HG03097 (cell line): ENCODE measurements around the gene EXOSC10.
"Not testable (repeated sequence)": the region's sequence is repeated elsewhere in the genome, so short reads cannot be mapped to it uniquely, and the experiment has no call there.

Experiments used
- ATAC-seq: cut with Tn5 transposase; IDR thresholded peaks from one replicate; pipeline ENCODE4 v1.9.1; 2021; ENCODE audit not compliant: unreplicated experiment, low FRiP score

Gene EXOSC10

GRCh38 chr1:11045428-11046269, 54.0 kb downstream of the EXOSC10 start:
- ATAC-seq, result no peak

DNA sequence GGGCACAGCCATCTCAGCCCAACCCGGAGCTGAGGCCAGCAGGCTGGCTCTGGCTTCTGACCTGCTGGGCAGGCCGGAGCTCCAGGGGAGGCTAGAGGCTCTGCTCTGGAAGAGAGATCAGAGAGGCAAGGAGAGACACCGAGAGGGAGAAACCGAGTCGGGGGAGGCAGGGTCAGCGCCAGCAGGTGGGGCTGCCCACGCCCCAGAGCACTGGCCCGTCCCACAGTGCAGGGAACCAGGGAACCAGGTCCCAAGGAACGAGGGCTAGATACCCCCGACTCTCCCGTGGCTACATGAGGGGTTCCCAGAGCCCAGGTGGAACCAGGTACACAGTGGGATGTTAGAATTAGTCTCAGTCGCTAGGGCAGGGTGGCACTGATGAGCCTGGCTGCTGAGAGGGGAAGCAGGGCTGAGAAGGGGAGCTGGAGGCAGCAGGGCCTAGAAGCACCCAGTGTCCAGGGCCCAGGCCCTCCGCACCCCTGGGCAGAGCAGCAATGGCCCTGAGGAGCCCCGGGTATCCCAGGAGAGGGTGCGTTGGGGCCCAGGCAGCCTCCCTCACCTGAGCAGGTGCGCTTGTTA, 54.7 kb downstream of the EXOSC10 start:
- no peak for ATAC-seq

- ATAC-seq, result no peak
Measured at GRCh38 chr1:11044086-11044848, 55.4 kb downstream of the EXOSC10 start.

DNA sequence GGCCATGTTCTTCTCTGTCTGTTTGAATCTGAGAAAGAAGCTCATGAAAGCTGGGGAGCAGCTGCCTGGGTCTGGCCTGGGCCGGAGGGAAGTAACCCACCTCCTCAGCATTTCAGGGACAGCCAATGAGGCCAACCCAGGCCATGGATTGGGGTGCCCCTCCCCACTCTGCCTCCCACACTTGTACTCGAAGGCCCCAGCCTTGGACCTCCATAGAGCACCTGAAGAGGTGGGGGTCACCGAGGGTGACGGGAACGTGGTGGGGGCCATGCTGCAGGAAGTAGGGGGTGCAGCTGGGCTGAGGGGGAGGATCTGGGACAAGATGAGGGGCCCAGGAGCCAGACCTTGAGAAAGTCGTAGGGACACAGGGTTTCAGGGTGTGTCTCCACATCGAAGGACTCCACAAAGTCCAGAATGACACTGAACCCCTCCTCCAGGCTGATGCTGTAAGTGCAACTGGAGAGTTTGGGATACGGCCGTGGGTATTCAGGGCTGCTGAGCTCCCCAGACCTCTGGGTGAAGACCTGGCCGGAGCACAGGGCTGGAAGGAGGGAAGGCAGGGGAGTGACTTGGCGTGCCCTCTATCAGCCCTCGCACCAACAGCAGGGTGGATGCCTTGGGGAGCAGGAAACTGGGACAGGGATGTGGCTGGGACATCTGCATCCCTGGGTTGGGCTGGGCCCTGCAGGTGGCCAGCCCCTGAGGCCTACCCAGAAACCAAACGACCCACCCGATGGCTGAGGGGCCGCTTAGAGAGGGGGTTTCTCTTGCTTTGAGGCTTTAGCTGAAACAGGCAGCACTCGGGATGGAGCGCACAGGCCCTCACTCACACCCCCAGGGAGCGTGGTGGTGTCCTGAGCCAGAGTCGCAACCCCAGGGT, 56.4 kb downstream of the EXOSC10 start:
- no peak for ATAC-seq

GRCh38 chr1:11042065-11042464, 57.6 kb downstream of the EXOSC10 start:
- ATAC-seq, result no peak

GRCh38 chr1:11041048-11041447, 58.6 kb downstream of the EXOSC10 start:
- no peak for ATAC-seq

- ATAC-seq, result not testable (repeated sequence)
Measured at GRCh38 chr1:11040105-11040429, 59.6 kb downstream of the EXOSC10 start.

DNA sequence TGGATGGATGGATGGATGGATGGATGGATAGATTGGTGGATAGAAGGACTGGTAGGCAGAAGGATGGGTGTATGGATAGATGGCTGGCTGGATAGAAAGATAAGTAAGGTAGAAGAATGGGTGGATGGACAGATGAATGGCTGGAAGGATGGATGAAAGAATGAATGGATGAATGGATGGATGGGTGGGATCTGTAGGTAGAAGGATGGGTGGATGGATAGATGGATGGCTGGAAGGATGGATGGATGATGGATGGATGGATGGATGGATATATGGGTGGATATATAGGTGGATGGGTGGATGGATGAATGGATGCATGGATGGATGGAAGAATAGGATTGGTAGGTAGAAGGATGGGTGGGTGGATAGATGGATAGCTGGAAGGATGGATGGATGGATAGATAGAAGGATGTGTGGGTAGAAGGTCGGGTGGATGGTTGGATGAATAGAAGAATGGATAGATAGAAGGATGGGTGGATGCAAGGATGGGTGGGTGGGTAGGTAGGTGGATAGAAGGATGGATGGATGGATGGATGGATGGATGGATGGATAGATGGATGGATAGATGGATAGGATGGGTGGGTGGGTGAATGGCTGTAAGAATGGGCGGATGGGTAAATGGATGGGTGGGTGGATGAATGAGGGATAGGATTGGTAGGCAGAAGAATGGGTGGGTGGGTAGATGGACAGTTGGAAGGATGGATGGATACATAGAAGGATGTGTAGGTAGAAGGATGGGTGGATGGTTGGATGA, 60.1 kb downstream of the EXOSC10 start:
- ATAC-seq, result no peak

GRCh38 chr1:11037740-11038182, 61.9 kb downstream of the EXOSC10 start:
- ATAC-seq, result peak; percentile 67

GRCh38 chr1:11037019-11037739, 62.5 kb downstream of the EXOSC10 start:
- not testable (repeated sequence) for ATAC-seq

DNA sequence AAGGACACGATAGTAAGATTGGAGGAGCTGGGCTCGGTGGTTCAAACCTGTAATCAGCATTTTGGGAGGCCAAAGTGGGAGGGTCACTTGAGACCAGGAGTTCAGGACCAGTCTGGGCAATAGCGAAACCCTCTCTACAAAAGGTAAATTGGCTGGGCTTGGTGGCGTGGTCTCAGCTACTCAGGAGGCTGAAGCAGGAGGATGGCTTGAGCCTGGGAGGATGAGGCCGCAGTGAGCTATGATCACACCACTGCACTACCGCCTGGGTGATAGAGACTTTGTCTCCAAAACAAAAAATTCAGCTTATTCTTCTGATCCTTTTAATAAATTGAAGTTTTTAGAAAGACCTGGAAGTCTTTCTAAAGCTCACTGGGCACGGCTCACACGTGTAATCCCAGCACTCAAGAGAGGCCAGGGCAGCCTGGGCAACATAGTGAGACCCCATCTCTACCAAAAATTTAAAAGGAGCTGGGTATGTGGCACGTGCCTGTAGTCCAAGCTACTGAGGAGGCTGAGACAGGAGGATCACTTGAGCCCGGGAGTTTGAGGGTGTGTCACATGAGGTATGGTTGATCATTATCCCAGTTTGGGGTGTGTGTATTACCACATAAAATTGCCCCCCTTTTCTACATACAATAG, 67.9 kb downstream of the EXOSC10 start:
- ATAC-seq, result no peak

GRCh38 chr1:11030865-11031264, 68.8 kb downstream of the EXOSC10 start:
- no peak for ATAC-seq

- ATAC-seq, result no peak
Measured at GRCh38 chr1:11028018-11028417, 71.7 kb downstream of the EXOSC10 start.

DNA sequence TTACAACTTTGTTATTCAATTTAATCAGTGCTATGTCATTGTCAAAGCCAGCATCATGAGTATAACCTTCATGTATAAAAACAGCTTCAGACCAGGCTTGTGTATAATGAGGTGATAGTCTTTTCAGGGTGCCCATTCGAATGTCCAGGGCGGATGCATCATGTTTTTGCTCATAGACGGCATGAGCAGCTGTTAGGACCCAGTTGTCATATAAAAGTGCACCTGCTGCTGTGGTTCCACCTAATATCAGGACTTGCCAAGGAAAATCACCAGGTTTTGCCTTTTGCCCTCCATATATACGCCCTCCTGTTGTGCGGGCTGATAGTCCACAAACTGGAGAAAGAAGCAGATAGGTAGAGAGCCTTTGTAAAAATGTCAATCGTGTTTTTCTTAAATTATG, 72.4 kb downstream of the EXOSC10 start:
- ATAC-seq, result no peak

- ATAC-seq, result no peak
Measured at GRCh38 chr1:11026903-11027302, 72.8 kb downstream of the EXOSC10 start.

DNA sequence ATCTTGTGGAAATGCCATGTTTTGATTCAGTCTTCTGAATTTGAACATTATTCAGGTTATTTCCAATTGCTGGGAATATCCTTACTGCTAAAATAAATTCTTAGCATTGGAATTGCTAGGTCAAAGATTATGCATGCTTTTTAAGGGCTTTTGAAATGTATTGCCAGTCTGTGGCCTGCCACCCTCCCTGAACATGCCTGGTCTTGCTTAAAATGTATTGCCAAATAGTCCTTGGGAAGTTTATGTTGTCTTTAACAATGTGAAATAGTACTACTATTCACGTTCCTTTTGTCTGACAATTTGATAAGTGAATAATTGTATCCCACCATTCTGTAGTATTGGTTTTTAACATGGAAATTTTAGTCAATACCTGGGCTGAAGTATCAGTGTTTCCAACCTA, 73.6 kb downstream of the EXOSC10 start:
- ATAC-seq, result no peak

GRCh38 chr1:11025618-11026017, 74.1 kb downstream of the EXOSC10 start:
- no peak for ATAC-seq

- no peak for ATAC-seq
Measured at GRCh38 chr1:11024874-11025203, 74.8 kb downstream of the EXOSC10 start.
